Measurements from ENCODE around the gene PDE11A.

- TF ChIP-seq POLR2AphosphoS5 (IDR thresholded peaks at IDR 0.05; ENCODE audit: low read depth, low read length) = no peak
- no peak for TF ChIP-seq SIN3A (IDR thresholded peaks at IDR 0.05; ENCODE audit: borderline replicate concordance, insufficient read depth, low read length)
- TF ChIP-seq, protein P1, sequence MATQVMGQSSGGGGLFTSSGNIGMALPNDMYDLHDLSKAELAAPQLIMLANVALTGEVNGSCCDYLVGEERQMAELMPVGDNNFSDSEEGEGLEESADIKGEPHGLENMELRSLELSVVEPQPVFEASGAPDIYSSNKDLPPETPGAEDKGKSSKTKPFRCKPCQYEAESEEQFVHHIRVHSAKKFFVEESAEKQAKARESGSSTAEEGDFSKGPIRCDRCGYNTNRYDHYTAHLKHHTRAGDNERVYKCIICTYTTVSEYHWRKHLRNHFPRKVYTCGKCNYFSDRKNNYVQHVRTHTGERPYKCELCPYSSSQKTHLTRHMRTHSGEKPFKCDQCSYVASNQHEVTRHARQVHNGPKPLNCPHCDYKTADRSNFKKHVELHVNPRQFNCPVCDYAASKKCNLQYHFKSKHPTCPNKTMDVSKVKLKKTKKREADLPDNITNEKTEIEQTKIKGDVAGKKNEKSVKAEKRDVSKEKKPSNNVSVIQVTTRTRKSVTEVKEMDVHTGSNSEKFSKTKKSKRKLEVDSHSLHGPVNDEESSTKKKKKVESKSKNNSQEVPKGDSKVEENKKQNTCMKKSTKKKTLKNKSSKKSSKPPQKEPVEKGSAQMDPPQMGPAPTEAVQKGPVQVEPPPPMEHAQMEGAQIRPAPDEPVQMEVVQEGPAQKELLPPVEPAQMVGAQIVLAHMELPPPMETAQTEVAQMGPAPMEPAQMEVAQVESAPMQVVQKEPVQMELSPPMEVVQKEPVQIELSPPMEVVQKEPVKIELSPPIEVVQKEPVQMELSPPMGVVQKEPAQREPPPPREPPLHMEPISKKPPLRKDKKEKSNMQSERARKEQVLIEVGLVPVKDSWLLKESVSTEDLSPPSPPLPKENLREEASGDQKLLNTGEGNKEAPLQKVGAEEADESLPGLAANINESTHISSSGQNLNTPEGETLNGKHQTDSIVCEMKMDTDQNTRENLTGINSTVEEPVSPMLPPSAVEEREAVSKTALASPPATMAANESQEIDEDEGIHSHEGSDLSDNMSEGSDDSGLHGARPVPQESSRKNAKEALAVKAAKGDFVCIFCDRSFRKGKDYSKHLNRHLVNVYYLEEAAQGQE (IDR thresholded peaks at IDR 0.05; ENCODE audit: insufficient read depth in 1 of 2, low read depth in 2 of 2, low read length in 2 of 2) = no peak
- no peak for TF ChIP-seq TAF1 (IDR thresholded peaks at IDR 0.05; ENCODE audit: borderline replicate concordance, insufficient read depth, low read length)
Observed at GRCh38 chr2:177649568-177650518, 422.7 kb downstream of the PDE11A start.
